Panc1 (cell line): Measurements from ENCODE around the gene MYO18A.

Source experiments
- CTCF ChIP-seq: fragments of 450-650 bp; IDR thresholded peaks from 2 replicates; pipeline ENCODE4 v1.5.1; 2017; ENCODE audit warnings: mild to moderate bottlenecking
- POLR2AphosphoS5 ChIP-seq: IDR thresholded peaks from 2 replicates; pipeline ENCODE4 v1.6.1; 2012; ENCODE audit warnings: mild to moderate bottlenecking, low read depth, low read length, moderate library complexity
- REST ChIP-seq, 2 experiments: IDR thresholded peaks; 2 replicates each; pipeline ENCODE4 v1.6.1; 2011 to 2012; ENCODE audit warnings: low read depth in 2 of 2, control low read depth in 1 of 2, low read length in 1 of 2, mild to moderate bottlenecking in 1 of 2, moderate library complexity in 1 of 2; ENCODE audit not compliant: insufficient read depth in 1 of 2

- TF ChIP-seq CTCF: no peak
- no peak for TF ChIP-seq POLR2AphosphoS5
- TF ChIP-seq REST (IDR thresholded peaks at IDR 0.05; ENCODE audit: insufficient read depth in 1 of 2, low read depth in 2 of 2, low read length in 1 of 2): no peak
Measured at GRCh38 chr17:29125651-29126050, 54.5 kb downstream of the MYO18A start.
